H1 (cell line): ENCODE results near the gene ANKRD11.

ENCODE experiments used
- CHD1 ChIP-seq: IDR thresholded peaks from 2 replicates; pipeline ENCODE4 v1.6.1; 2012; ENCODE audit warnings: low read depth, low read length, improper control_type of control experiment
- CHD2 ChIP-seq: IDR thresholded peaks from 2 replicates; pipeline ENCODE4 v1.6.1; 2012; ENCODE audit warnings: low read length, improper control_type of control experiment
- CTCF ChIP-seq, 3 experiments: IDR thresholded peaks; 1 replicate in 2 of 3; 2 replicates in 1 of 3; pipeline versions ENCODE4 v1.5.1 to v1.6.1; 2011; ENCODE audit warnings: low read length in 3 of 3, mild to moderate bottlenecking in 3 of 3, inconsistent platforms in 2 of 3, low read depth in 1 of 3, moderate library complexity in 1 of 3; ENCODE audit not compliant: insufficient read depth in 1 of 3; ENCODE audit errors: control extremely low read depth in 1 of 3
- HDAC6 ChIP-seq: IDR thresholded peaks from one replicate; pipeline ENCODE4 v1.7.1; 2012; ENCODE audit warnings: low read depth, mild to moderate bottlenecking, inconsistent platforms, low read length, moderate library complexity
- MAX ChIP-seq: IDR thresholded peaks from 2 replicates; pipeline ENCODE4 v1.6.1; 2012; ENCODE audit warnings: inconsistent platforms
- POLR2A ChIP-seq, 2 experiments: IDR thresholded peaks; 1 replicate in 1 of 2; 2 replicates in 1 of 2; pipeline ENCODE4 v1.6.1; 2011; ENCODE audit warnings: low read depth in 2 of 2, low read length in 2 of 2, mild to moderate bottlenecking in 2 of 2; ENCODE audit errors: control extremely low read depth in 1 of 2
- SIX5 ChIP-seq: IDR thresholded peaks from 2 replicates; pipeline ENCODE4 v1.6.1; 2011; ENCODE audit warnings: mild to moderate bottlenecking, low read depth, low read length
- SP2 ChIP-seq: IDR thresholded peaks from 2 replicates; pipeline ENCODE4 v1.6.1; 2012; ENCODE audit warnings: mild to moderate bottlenecking, low read length, inconsistent platforms
- TEAD4 ChIP-seq: IDR thresholded peaks from 2 replicates; pipeline ENCODE4 v1.6.1; 2012; ENCODE audit warnings: low read depth, low read length, inconsistent platforms, mixed read lengths

- TF ChIP-seq CHD2 (no peak), HDAC6 (no peak), CHD1 (no peak), CTCF (IDR thresholded peaks at IDR 0.05; ENCODE audit: control extremely low read depth in 1 of 3, insufficient read depth in 1 of 3, low read depth in 1 of 3, low read length in 3 of 3) (no peak), SP2 (no peak), SIX5 (no peak), MAX (no peak), POLR2A (IDR thresholded peaks at IDR 0.05; ENCODE audit: control extremely low read depth in 1 of 2, low read depth in 2 of 2, low read length in 2 of 2) (no peak), TEAD4 (no peak)
Measured at GRCh38 chr16:89332902-89333245, 157.5 kb downstream of the ANKRD11 start.
